ENCODE results near the gene PRSS56. TPM values are rescaled to one million over a fixed set of nuclear protein-coding genes. Genes with fewer than 3 reads are reported as not detected.

Gene PRSS56
- total and polyA plus RNA-seq, 2 donors (not counting 1 experiment from before 2014, with no cell fraction given), result not detected

DNA sequence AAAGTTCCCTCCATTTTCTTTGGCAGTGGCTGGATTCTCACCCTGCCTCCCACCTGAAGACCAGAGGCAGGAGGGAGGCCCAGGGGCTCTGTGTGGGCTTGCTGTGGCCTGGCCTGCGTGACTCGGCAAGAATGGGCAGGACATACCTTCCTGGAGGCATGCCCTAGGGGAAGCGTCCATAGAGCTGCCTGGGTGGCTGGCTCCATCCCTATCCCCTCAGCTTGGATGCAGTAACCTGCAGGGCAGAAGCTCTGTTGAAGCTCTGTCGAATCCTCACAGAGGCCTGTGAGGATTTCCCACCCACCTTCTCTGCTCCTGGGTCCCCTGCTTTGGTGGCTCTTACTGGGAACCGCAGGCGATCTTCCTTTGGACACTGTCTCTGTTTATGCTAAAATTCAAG lies 1.3 kb upstream of the PRSS56 start:
- no peaks in the 10 kb centered on the region for H4K20me1 ChIP-seq (ENCODE audit: control insufficient read depth, extremely low read depth, insufficient read depth, low read length)
- no peak for TF ChIP-seq EZH2 (IDR thresholded peaks at IDR 0.05; ENCODE audit: low read length, missing control alignments)
- TF ChIP-seq, protein P1, sequence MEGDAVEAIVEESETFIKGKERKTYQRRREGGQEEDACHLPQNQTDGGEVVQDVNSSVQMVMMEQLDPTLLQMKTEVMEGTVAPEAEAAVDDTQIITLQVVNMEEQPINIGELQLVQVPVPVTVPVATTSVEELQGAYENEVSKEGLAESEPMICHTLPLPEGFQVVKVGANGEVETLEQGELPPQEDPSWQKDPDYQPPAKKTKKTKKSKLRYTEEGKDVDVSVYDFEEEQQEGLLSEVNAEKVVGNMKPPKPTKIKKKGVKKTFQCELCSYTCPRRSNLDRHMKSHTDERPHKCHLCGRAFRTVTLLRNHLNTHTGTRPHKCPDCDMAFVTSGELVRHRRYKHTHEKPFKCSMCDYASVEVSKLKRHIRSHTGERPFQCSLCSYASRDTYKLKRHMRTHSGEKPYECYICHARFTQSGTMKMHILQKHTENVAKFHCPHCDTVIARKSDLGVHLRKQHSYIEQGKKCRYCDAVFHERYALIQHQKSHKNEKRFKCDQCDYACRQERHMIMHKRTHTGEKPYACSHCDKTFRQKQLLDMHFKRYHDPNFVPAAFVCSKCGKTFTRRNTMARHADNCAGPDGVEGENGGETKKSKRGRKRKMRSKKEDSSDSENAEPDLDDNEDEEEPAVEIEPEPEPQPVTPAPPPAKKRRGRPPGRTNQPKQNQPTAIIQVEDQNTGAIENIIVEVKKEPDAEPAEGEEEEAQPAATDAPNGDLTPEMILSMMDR (conservative IDR thresholded peaks at IDR 0.05 in 1 of 2, IDR thresholded peaks at IDR 0.05 in 1 of 2; ENCODE audit: low read depth in 1 of 2, low read length in 2 of 2), result no peak
- H3K79me2 ChIP-seq (ENCODE audit: control insufficient read depth, insufficient read depth, low read length), result no peaks in the 10 kb centered on the region
- H3K4me3 ChIP-seq (replicated peaks in 1 of 4; ENCODE audit: control extremely low read depth in 1 of 4, insufficient read depth in 1 of 4, low read depth in 3 of 4, low read length in 4 of 4), result no peak overlapping the region
- H3K4me2 ChIP-seq (ENCODE audit: extremely low read depth, insufficient read depth, low read length), result no peak overlapping the region
- H2AFZ ChIP-seq (ENCODE audit: low read length), result no peak overlapping the region
- no peak overlapping the region for H3K27ac ChIP-seq (ENCODE audit: insufficient read depth, low read length)
- H3K4me1 ChIP-seq (ENCODE audit: control insufficient read depth, extremely low read depth, insufficient read depth, low read length), result no peaks in the 10 kb centered on the region
- H3K9me3 ChIP-seq (ENCODE audit: control insufficient read depth, insufficient read depth, low read depth, low read length), result no peaks in the 10 kb centered on the region
- no peak for DNase-seq (ENCODE audit: low read depth in 2 of 2)
- H3K27me3 ChIP-seq (ENCODE audit: control insufficient read depth, insufficient read depth, low read length), result peaks cover 11% of the 10 kb centered on the region
- H3K36me3 ChIP-seq (ENCODE audit: control insufficient read depth, insufficient read depth, low read length), result no peaks in the 10 kb centered on the region
- no peak overlapping the region for H3K9ac ChIP-seq (ENCODE audit: insufficient read depth, low read length)

DNA sequence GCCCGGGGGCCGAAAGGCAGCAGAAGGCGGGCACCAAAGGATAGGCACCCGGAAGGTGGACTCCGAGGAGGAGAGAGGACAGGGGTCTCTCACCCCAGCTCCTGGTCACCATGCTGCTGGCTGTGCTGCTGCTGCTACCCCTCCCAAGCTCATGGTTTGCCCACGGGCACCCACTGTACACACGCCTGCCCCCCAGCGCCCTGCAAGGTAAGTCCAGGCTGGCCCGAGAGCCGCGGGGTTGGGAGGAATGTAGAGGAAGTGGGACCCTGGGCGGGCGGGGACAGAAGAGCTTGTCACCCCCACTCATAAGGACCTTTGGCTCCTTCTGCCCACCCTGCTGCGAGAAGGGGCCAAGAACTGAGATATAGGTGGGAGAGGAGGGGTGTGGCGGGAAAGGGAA lies 301 bp downstream of the PRSS56 start:
- Histone ChIP-seq H3K27me3 (ENCODE audit: control insufficient read depth, insufficient read depth, low read length) (peaks cover 15% of the 10 kb centered on the region), H3K9ac (ENCODE audit: insufficient read depth, low read length) (no peak overlapping the region), H3K27ac (ENCODE audit: insufficient read depth, low read length) (no peak overlapping the region), H3K79me2 (ENCODE audit: control insufficient read depth, insufficient read depth, low read length) (no peaks in the 10 kb centered on the region), H4K20me1 (ENCODE audit: control insufficient read depth, extremely low read depth, insufficient read depth, low read length) (no peaks in the 10 kb centered on the region), H3K9me3 (ENCODE audit: control insufficient read depth, insufficient read depth, low read depth, low read length) (no peaks in the 10 kb centered on the region), H3K4me3 (replicated peaks in 1 of 4; ENCODE audit: control extremely low read depth in 1 of 4, insufficient read depth in 1 of 4, low read depth in 3 of 4, low read length in 4 of 4) (no peak overlapping the region), H3K36me3 (ENCODE audit: control insufficient read depth, insufficient read depth, low read length) (no peaks in the 10 kb centered on the region), H3K4me2 (ENCODE audit: extremely low read depth, insufficient read depth, low read length) (no peak overlapping the region), H2AFZ (ENCODE audit: low read length) (no peak overlapping the region), H3K4me1 (ENCODE audit: control insufficient read depth, extremely low read depth, insufficient read depth, low read length) (no peaks in the 10 kb centered on the region)
- TF ChIP-seq, protein P1 (conservative IDR thresholded peaks at IDR 0.05 in 1 of 2, IDR thresholded peaks at IDR 0.05 in 1 of 2; ENCODE audit: low read depth in 1 of 2, low read length in 2 of 2), result no peak
- TF ChIP-seq EZH2 (IDR thresholded peaks at IDR 0.05; ENCODE audit: low read length, missing control alignments), result no peak
- no peak for DNase-seq (ENCODE audit: low read depth in 2 of 2)

DNA sequence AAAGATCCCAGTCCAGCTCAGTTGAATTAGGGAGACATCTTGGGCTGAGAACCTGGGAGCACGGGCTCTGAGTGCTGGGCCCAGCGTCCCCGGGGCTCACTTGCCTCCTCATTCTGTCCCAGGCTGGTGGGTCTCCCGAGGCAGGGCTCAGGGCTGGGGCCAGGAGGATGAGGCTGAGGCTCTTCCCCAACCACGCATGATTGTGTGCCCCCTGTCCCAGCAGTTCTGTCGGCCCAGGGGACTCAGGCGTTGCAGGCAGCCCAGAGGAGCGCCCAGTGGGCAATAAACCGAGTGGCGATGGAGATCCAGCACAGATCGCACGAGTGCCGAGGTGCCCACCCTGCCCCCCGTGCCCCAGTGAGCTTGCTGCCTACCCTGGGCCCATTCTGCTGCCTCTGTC lies 910 bp downstream of the PRSS56 start:
- Histone ChIP-seq H4K20me1 (ENCODE audit: control insufficient read depth, extremely low read depth, insufficient read depth, low read length) (no peaks in the 10 kb centered on the region), H3K27me3 (ENCODE audit: control insufficient read depth, insufficient read depth, low read length) (peaks cover 15% of the 10 kb centered on the region), H3K4me2 (ENCODE audit: extremely low read depth, insufficient read depth, low read length) (no peak overlapping the region), H3K9me3 (ENCODE audit: control insufficient read depth, insufficient read depth, low read depth, low read length) (no peaks in the 10 kb centered on the region), H3K27ac (ENCODE audit: insufficient read depth, low read length) (no peak overlapping the region), H3K4me3 (replicated peaks in 1 of 4; ENCODE audit: control extremely low read depth in 1 of 4, insufficient read depth in 1 of 4, low read depth in 3 of 4, low read length in 4 of 4) (no peak overlapping the region), H2AFZ (ENCODE audit: low read length) (no peak overlapping the region), H3K9ac (ENCODE audit: insufficient read depth, low read length) (no peak overlapping the region), H3K36me3 (ENCODE audit: control insufficient read depth, insufficient read depth, low read length) (no peaks in the 10 kb centered on the region), H3K79me2 (ENCODE audit: control insufficient read depth, insufficient read depth, low read length) (no peaks in the 10 kb centered on the region), H3K4me1 (ENCODE audit: control insufficient read depth, extremely low read depth, insufficient read depth, low read length) (no peaks in the 10 kb centered on the region)
- DNase-seq (ENCODE audit: low read depth in 2 of 2), result no peak
- TF ChIP-seq EZH2 (IDR thresholded peaks at IDR 0.05; ENCODE audit: low read length, missing control alignments), result no peak
- TF ChIP-seq, protein P1 (conservative IDR thresholded peaks at IDR 0.05 in 1 of 2, IDR thresholded peaks at IDR 0.05 in 1 of 2; ENCODE audit: low read depth in 1 of 2, low read length in 2 of 2), result no peak

Measured in fibroblast of lung (primary cell).